HG03460 (cell line): ENCODE data around the gene MARCKS.
A peak's percentile ranks its signal among the peaks of the same experiment; 100 is the strongest.
"Not testable (repeated sequence)": the region's sequence is repeated elsewhere in the genome, so short reads cannot be mapped to it uniquely, and the experiment has no call there.

Source experiments
- ATAC-seq: cut with Tn5 transposase; IDR thresholded peaks from one replicate; pipeline ENCODE4 v1.9.1; 2021; ENCODE audit not compliant: unreplicated experiment

MARCKS gene

GRCh38 chr6:113882336-113883022, 25.3 kb downstream of the MARCKS start:
- ATAC-seq = no peak

- ATAC-seq = no peak
Measured at GRCh38 chr6:113884011-113884410, 26.9 kb downstream of the MARCKS start.

GRCh38 chr6:113886512-113886911, 29.4 kb downstream of the MARCKS start:
- ATAC-seq = no peak

GRCh38 chr6:113888493-113888892, 31.3 kb downstream of the MARCKS start:
- ATAC-seq = no peak

- ATAC-seq = no peak
Measured at GRCh38 chr6:113888956-113889630, 31.9 kb downstream of the MARCKS start.

GRCh38 chr6:113893451-113893850, 36.3 kb downstream of the MARCKS start:
- ATAC-seq = no peak

GRCh38 chr6:113893866-113894265, 36.7 kb downstream of the MARCKS start:
- no peak for ATAC-seq

GRCh38 chr6:113894712-113895674, 37.8 kb downstream of the MARCKS start:
- no peak for ATAC-seq

GRCh38 chr6:113901482-113901881, 44.3 kb downstream of the MARCKS start:
- no peak for ATAC-seq

- no peak for ATAC-seq
Measured at GRCh38 chr6:113903666-113904330, 46.7 kb downstream of the MARCKS start.

GRCh38 chr6:113907102-113907815, 50.1 kb downstream of the MARCKS start:
- no peak for ATAC-seq

GRCh38 chr6:113908801-113909200, 51.7 kb downstream of the MARCKS start:
- ATAC-seq = no peak

GRCh38 chr6:113909224-113909856, 52.2 kb downstream of the MARCKS start:
- ATAC-seq = peak; percentile 61

GRCh38 chr6:113910285-113910684, 53.1 kb downstream of the MARCKS start:
- ATAC-seq = not testable (repeated sequence)
